Thoracic aorta (tissue), 2 donors: ENCODE measurements around the gene DSCAM. TPM values are rescaled to one million over a fixed set of nuclear protein-coding genes. Genes with fewer than 3 reads are reported as not detected.

Experiments
- ATAC-seq: fragments of 150-250 bp; one replicate; pipeline ENCODE4 v1.8.0; 2017; ENCODE audit warnings: low read depth; ENCODE audit not compliant: insufficient number of reproducible peaks, low FRiP score
- DNase-seq: peaks from one replicate; pipeline ENCODE4 v3.0.0-alpha.2; 2020; ENCODE audit warnings: low spot score
- H3K27ac ChIP-seq, 2 donors: fragments of 200-600 bp; sonication (generic); 1 replicate in 1 of 2; 2 replicates in 1 of 2; pipeline ENCODE4 v1.5.1; 2016; ENCODE audit warnings: mild to moderate bottlenecking in 2 of 2, moderate library complexity in 2 of 2
- H3K27me3 ChIP-seq: fragments of 200-600 bp; sonication (generic); replicated peaks from 2 replicates; pipeline ENCODE4 v1.6.0; 2016; ENCODE audit warnings: mild to moderate bottlenecking; ENCODE audit not compliant: insufficient read depth
- H3K36me3 ChIP-seq: fragments of 200-600 bp; sonication (generic); one replicate; pipeline ENCODE4 v1.5.1; 2016
- H3K4me1 ChIP-seq, 2 donors: fragments of 200-600 bp; sonication (generic); 1 replicate in 1 of 2; 2 replicates in 1 of 2; pipeline versions ENCODE4 v1.5.1 to v1.6.0; 2016; ENCODE audit warnings: low read depth in 2 of 2, mild to moderate bottlenecking in 1 of 2; ENCODE audit not compliant: control insufficient read depth in 1 of 2
- H3K4me3 ChIP-seq: fragments of 200-600 bp; sonication (generic); 2 replicates; pipeline ENCODE4 v1.5.1; 2016; ENCODE audit warnings: mild to moderate bottlenecking
- H3K9me3 ChIP-seq: fragments of 200-600 bp; sonication (generic); 2 replicates; pipeline ENCODE4 v1.5.1; 2016
- CTCF ChIP-seq: fragments of 200-600 bp; sonication (generic); IDR thresholded peaks from one replicate; pipeline ENCODE4 v1.5.1; 2019; ENCODE audit warnings: antibody characterized with exemption
- total RNA-seq, 2 donors: library from RNA; depleted of rRNA; stranded (reverse); fragments of >200 nt; gene quantifications; one replicate each; pipeline versions ENCODE4 v1.1.0 to v1.2.3, GENCODE V29; 2016

DSCAM gene
- total RNA-seq, 2 donors from 2014 or later = not detected

DNA sequence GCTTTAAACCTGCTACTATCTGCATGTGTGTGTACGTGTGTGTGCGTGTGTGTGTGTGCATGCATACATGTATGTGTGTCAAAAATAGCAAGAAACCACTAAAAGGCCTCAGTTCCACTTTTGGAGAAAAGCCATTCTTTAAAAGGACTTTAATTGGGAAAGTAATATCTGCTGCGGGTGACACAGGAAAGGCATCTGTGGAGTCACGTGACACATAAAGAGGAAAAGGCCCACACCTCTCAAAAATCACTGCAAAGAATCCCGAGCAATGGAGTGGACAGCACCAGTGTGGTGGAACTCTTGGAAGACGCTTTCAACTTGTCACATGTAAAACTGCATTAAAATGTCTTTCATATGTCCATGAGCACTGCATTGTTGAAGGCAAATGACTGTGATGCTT is 63.6 kb downstream of the DSCAM start:
- no peak for TF ChIP-seq CTCF
- Histone ChIP-seq H3K9me3 (no peaks in the 10 kb centered on the region), H3K27me3 (no peaks in the 10 kb centered on the region), H3K4me3 (no peak overlapping the region), H3K36me3 (no peaks in the 10 kb centered on the region), H3K27ac (no peak overlapping the region), H3K4me1 (no peaks in the 10 kb centered on the region)
- DNase-seq (no peak), ATAC-seq (no peak)

GRCh38 chr21:40770435-40771055 is 76.4 kb downstream of the DSCAM start:
- Histone ChIP-seq H3K36me3 (no peaks in the 10 kb centered on the region), H3K27ac (no peak overlapping the region), H3K9me3 (no peaks in the 10 kb centered on the region), H3K4me1 (no peaks in the 10 kb centered on the region), H3K4me3 (no peak overlapping the region), H3K27me3 (no peaks in the 10 kb centered on the region)
- TF ChIP-seq CTCF = no peak
- DNase-seq (no peak), ATAC-seq (no peak)

DNA sequence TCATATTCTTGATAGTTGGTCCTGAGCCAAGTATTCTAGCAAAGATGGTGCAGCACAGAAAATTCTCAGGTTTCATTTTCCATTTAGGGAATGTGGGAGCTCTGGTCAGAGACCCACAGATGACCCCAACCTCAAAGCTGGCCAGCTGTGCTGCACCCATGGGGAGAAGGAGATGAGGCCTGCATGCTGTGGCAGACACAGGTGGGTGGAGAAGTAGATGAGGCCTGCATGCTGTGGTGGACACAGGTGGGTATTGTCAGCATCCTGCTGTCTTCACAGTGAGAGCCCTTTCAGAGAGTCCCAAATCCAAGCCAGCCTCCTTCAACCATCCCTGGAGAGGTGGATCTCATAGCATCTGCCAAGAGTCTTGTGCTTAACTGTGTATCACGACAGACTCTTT is 77.7 kb downstream of the DSCAM start:
- Histone ChIP-seq H3K27ac (no peak overlapping the region), H3K36me3 (no peaks in the 10 kb centered on the region), H3K9me3 (no peaks in the 10 kb centered on the region), H3K4me1 (no peaks in the 10 kb centered on the region), H3K4me3 (no peak overlapping the region), H3K27me3 (no peaks in the 10 kb centered on the region)
- TF ChIP-seq CTCF = no peak
- ATAC-seq (no peak), DNase-seq (no peak)

GRCh38 chr21:40768056-40768455 is 78.9 kb downstream of the DSCAM start:
- Histone ChIP-seq H3K4me3 (no peak overlapping the region), H3K27me3 (no peaks in the 10 kb centered on the region), H3K36me3 (no peaks in the 10 kb centered on the region), H3K9me3 (no peaks in the 10 kb centered on the region), H3K4me1 (no peaks in the 10 kb centered on the region), H3K27ac (no peak overlapping the region)
- DNase-seq = no peak
- TF ChIP-seq CTCF = no peak
- ATAC-seq = no peak

- ATAC-seq = no peak
- Histone ChIP-seq H3K9me3 (no peaks in the 10 kb centered on the region), H3K27ac (no peak overlapping the region), H3K27me3 (no peaks in the 10 kb centered on the region), H3K4me3 (no peak overlapping the region), H3K4me1 (no peaks in the 10 kb centered on the region), H3K36me3 (no peaks in the 10 kb centered on the region)
- no peak for TF ChIP-seq CTCF
- no peak for DNase-seq
These were observed 80.6 kb downstream of the DSCAM start for GRCh38 chr21:40766381-40766780.
